GM21360 (cell line): ENCODE results near the gene OR10H5.
"Not testable (repeated sequence)": the region's sequence is repeated elsewhere in the genome, so short reads cannot be mapped to it uniquely, and the experiment has no call there.

Experiments
- ATAC-seq: cut with Tn5 transposase; IDR thresholded peaks from one replicate; pipeline ENCODE4 v1.9.1; 2021; ENCODE audit warnings: mild to moderate bottlenecking, moderate library complexity; ENCODE audit not compliant: unreplicated experiment

The OR10H5 gene

DNA sequence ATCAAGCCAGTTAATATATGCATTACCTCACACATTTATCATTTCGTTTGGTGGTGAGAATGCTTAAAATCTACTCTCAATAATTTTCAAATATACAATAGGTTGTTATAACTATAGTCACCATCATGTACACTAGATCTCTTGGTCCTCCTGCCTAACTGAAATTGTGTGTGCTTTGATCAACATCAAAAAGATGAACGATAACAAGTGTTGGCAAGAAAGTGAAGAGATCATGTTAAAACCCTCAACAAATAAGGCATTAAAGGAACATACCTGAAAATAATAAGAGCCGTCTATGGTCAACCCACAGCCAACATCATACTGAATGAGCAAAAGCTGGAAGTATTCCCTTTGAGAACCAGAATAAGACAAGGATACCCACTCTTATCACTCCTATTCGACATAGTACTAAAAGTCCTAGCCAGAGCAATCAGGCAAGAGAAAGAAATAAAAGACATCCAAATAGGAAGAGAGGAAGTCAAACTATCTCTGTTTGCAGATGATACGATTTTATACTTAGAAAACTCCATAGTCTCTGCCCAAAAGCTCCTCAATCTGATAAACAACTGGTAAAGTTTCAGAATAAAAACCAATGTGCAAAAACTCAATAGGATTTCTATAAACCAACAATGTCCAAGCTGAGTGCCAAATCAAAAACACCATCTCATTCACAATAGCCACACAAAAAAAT is 55.9 kb downstream of the OR10H5 start:
- ATAC-seq: no peak

DNA sequence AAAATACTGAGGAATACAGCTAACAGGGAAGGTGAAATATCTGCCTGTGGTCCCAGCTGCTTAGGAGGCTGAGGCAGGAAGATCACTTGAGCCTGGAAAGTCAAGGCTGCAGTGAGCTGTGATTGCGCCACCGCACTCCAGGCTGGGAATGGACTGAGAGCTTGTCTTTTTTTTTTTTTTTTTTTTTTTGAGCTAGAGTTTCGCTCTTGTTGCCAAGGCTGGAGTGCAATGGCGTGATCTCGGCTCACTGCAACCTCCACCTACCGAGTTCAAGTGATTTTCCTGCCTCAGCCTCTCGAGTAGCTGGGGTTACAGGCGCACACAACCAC is 56.4 kb downstream of the OR10H5 start:
- ATAC-seq: not testable (repeated sequence)

DNA sequence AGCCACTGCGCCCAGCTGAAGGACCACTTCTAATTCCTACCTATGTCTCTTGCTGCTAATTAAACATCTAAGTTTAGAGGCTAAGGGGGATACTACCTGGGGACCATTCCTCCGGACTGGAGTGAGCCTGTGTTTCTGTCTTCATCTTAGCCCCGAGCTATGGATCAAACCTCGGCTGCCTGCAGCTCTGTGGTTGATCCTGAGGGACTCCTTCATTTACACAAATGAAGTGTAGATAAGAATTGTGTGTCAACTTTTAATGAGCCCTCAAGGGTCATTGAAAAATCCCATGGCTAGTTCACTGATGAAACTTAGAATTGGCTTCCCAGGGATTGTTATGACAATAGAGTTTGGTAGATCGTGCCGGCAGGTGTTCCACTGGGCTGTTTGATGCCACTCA is 59.5 kb downstream of the OR10H5 start:
- ATAC-seq: no peak

DNA sequence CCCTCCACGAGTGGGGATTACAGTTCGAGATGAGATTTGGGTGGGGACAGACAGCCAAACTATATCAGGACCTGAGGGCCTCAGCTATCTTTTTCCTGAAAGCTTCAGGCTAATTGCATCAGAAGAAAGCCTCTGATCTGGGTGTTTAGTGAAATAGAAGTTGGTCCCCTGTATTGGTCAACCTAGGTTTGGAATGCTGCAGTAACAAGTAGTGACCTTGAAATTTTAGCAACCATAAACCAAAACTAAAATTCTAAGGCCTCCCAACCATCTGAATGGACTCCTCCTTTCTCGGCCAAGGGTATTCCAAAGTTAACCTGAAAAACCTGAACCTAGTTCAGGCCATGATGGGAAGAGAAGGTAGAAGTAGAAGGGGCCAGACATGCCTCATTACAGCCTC is 62.9 kb downstream of the OR10H5 start:
- no peak for ATAC-seq
